MM.1S (cell line): ENCODE measurements around the gene TCHHL1.
A peak's percentile ranks its signal among the peaks of the same experiment; 100 is the strongest.

Experiments
- DNase-seq: peaks from one replicate; pipeline ENCODE4 v3.0.0-alpha.2; 2015
- H2AFZ ChIP-seq: fragments of 300-600 bp; sonication (generic); 2 replicates; pipeline ENCODE4 v1.6.0; 2016; ENCODE audit warnings: antibody characterized with exemption, low read length
- H3F3A ChIP-seq: fragments of 300-600 bp; sonication (generic); 2 replicates; pipeline ENCODE4 v1.6.1; 2016; ENCODE audit warnings: mild to moderate bottlenecking, antibody characterized with exemption, low read length, moderate library complexity, mixed read lengths; ENCODE audit not compliant: insufficient read depth
- H3K27ac ChIP-seq: fragments of 300-600 bp; sonication (generic); 2 replicates; pipeline ENCODE4 v1.5.1; 2016; ENCODE audit warnings: mild to moderate bottlenecking, low read length
- H3K27me3 ChIP-seq: fragments of 300-600 bp; sonication (generic); replicated peaks from 2 replicates; pipeline ENCODE4 v1.6.0; 2016; ENCODE audit warnings: low read length; ENCODE audit not compliant: insufficient read depth
- H3K36me3 ChIP-seq: fragments of 300-600 bp; sonication (generic); replicated peaks from 2 replicates; pipeline ENCODE4 v1.6.1; 2016; ENCODE audit warnings: mild to moderate bottlenecking, low read length, mixed read lengths; ENCODE audit not compliant: insufficient read depth
- H3K4me1 ChIP-seq: fragments of 300-600 bp; sonication (generic); 2 replicates; pipeline ENCODE4 v1.6.1; 2016; ENCODE audit warnings: low read length, mixed read lengths
- H3K4me2 ChIP-seq: fragments of 300-600 bp; sonication (generic); 2 replicates; pipeline ENCODE4 v1.6.0; 2016; ENCODE audit warnings: low read depth, low read length
- H3K4me3 ChIP-seq: fragments of 300-600 bp; sonication (generic); 2 replicates; pipeline ENCODE4 v1.5.1; 2016; ENCODE audit warnings: low read length, mixed read lengths
- H3K79me2 ChIP-seq: fragments of 300-600 bp; sonication (generic); 2 replicates; pipeline ENCODE4 v1.6.1; 2016; ENCODE audit warnings: mixed run types, low read length, mixed read lengths
- H3K9ac ChIP-seq: fragments of 300-600 bp; sonication (generic); 2 replicates; pipeline ENCODE4 v1.6.1; 2016; ENCODE audit warnings: low read length, mixed read lengths
- H3K9me2 ChIP-seq: fragments of 300-600 bp; sonication (generic); replicated peaks from 2 replicates; pipeline ENCODE4 v1.6.1; 2016; ENCODE audit warnings: mild to moderate bottlenecking, low read length, mixed read lengths; ENCODE audit not compliant: insufficient read depth
- H3K9me3 ChIP-seq: fragments of 300-600 bp; sonication (generic); replicated peaks from 2 replicates; pipeline ENCODE4 v1.6.1; 2016; ENCODE audit warnings: mild to moderate bottlenecking, low read length, mixed read lengths; ENCODE audit not compliant: insufficient read depth
- H4K20me1 ChIP-seq: fragments of 300-600 bp; sonication (generic); 2 replicates; pipeline ENCODE4 v1.6.1; 2016; ENCODE audit warnings: mild to moderate bottlenecking, low read length, moderate library complexity, mixed read lengths; ENCODE audit not compliant: insufficient read depth
- EZH2 ChIP-seq: fragments of 300-600 bp; sonication (generic); optimal IDR thresholded peaks from 2 replicates; pipeline ENCODE3; 2017; ENCODE audit warnings: low read depth, mild to moderate bottlenecking, antibody characterized with exemption, low read length, mixed read lengths
- EZH2phosphoT487 ChIP-seq: fragments of 300-600 bp; sonication (generic); IDR thresholded peaks from 2 replicates; pipeline ENCODE4 v1.6.1; 2018; ENCODE audit warnings: antibody characterized with exemption, low read length
- TF ChIP-seq, protein P1 (sequence below): fragments of 300-600 bp; sonication (generic); IDR thresholded peaks from 2 replicates; pipeline ENCODE4 v1.5.1; 2016; ENCODE audit warnings: antibody characterized with exemption, low read length, mixed read lengths

The TCHHL1 gene

DNA sequence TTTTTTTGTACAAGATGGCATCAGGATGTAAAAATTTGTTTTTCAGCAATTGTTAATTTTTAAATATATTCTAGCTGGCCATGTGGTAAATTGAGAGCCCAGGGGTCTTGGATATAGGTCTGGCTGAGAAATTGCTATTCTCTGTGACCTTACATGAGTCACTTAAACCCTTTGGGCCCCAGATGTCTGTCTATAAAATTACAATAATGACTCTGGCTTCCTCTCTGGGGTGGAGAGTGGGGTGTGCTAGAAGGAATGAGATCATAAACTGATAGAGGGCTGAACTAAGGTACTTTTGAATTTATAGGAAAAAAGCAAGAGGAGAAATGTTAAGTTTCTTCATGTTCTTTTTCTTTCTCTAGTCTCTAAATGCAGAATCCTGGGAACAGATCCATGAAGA lies 38.8 kb upstream of the TCHHL1 start:
- Histone ChIP-seq H3K36me3 (no peaks in the 10 kb centered on the region), H2AFZ (no peak overlapping the region), H3K9me2 (no peaks in the 10 kb centered on the region), H3K27me3 (no peaks in the 10 kb centered on the region), H3K9ac (no peak overlapping the region), H3K27ac (no peak overlapping the region), H3K4me3 (no peak overlapping the region), H3K79me2 (no peaks in the 10 kb centered on the region), H4K20me1 (no peaks in the 10 kb centered on the region), H3K4me1 (peaks cover 17% of the 10 kb centered on the region), H3K4me2 (no peak overlapping the region), H3F3A (peaks cover 5% of the 10 kb centered on the region; the same call in 1 of the 2 replicates), H3K9me3 (no peaks in the 10 kb centered on the region)
- no peak for DNase-seq
- TF ChIP-seq EZH2 (no peak), EZH2phosphoT487 (no peak)
- TF ChIP-seq, protein P1, sequence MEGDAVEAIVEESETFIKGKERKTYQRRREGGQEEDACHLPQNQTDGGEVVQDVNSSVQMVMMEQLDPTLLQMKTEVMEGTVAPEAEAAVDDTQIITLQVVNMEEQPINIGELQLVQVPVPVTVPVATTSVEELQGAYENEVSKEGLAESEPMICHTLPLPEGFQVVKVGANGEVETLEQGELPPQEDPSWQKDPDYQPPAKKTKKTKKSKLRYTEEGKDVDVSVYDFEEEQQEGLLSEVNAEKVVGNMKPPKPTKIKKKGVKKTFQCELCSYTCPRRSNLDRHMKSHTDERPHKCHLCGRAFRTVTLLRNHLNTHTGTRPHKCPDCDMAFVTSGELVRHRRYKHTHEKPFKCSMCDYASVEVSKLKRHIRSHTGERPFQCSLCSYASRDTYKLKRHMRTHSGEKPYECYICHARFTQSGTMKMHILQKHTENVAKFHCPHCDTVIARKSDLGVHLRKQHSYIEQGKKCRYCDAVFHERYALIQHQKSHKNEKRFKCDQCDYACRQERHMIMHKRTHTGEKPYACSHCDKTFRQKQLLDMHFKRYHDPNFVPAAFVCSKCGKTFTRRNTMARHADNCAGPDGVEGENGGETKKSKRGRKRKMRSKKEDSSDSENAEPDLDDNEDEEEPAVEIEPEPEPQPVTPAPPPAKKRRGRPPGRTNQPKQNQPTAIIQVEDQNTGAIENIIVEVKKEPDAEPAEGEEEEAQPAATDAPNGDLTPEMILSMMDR, result no peak

DNA sequence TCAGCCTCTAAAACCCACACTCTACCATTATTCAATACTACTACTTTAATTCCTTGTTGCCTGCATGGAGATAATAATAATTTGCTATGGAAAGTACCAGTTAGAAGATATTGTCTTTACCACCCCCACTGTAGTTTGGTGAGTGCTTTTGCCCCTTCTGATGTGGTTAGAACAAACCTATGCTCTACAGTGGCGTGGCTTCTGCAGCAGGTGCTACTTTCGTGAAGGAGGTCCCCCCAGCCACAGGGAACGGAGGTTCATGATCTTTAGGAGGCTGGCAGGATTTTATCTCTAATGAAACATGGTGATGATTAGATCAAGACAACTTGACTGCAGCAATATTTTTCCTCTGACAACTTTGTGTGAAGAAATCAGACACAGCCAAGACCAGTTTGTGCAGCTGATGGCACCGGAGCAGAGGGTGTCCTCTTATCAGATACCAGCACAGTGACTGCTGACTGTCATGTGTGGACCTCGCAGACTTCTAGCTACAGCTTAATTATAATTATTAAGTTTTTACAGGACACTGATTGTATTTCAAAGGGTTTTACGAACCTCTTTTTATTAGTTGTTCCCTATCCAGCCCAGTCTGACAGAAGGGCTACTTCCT lies 37.1 kb upstream of the TCHHL1 start:
- Histone ChIP-seq H3K4me3 (no peak overlapping the region), H2AFZ (peak overlapping the region; percentile 12; the same call in 1 of the 2 replicates), H3K36me3 (no peaks in the 10 kb centered on the region), H3K9me3 (no peaks in the 10 kb centered on the region), H3K9ac (no peak overlapping the region), H3K4me1 (peaks cover 17% of the 10 kb centered on the region), H3K27me3 (no peaks in the 10 kb centered on the region), H3K4me2 (peak overlapping the region; percentile 35), H3K27ac (peak overlapping the region; percentile 5; the same call in 1 of the 2 replicates), H3K9me2 (no peaks in the 10 kb centered on the region), H3K79me2 (no peaks in the 10 kb centered on the region), H3F3A (peaks cover 5% of the 10 kb centered on the region; the same call in 1 of the 2 replicates), H4K20me1 (no peaks in the 10 kb centered on the region)
- TF ChIP-seq EZH2phosphoT487 (no peak), EZH2 (no peak)
- TF ChIP-seq, protein P1, result no peak
- DNase-seq, result peak; percentile 92

DNA sequence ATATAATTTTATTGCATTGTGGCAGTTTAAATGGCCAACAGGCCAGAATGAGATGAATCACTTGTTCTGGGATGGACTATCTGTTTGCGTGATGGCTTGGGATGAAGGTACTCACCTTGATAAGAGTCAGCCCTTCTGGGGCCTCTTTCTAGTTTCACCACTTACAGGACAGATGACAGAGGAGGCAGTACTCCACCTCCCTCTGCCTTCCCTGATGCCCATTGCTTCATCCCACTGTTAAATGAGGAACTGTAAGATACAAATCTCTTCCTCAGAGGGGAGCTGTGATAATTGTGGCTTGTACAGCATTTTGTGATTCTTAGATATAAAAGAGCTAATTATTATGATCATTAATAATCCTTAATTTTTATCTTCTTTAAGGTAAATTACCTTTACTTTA lies 30.1 kb upstream of the TCHHL1 start:
- H3K4me2 ChIP-seq, result no peak overlapping the region
- H2AFZ ChIP-seq, result no peak overlapping the region
- no peak for DNase-seq
- H3K27ac ChIP-seq, result no peak overlapping the region
- H3F3A ChIP-seq, result no peaks in the 10 kb centered on the region
- no peaks in the 10 kb centered on the region for H3K79me2 ChIP-seq
- TF ChIP-seq, protein P1, result no peak
- no peak for TF ChIP-seq EZH2phosphoT487
- TF ChIP-seq EZH2, result no peak
- no peaks in the 10 kb centered on the region for H4K20me1 ChIP-seq
- no peaks in the 10 kb centered on the region for H3K9me2 ChIP-seq
- H3K4me3 ChIP-seq, result no peak overlapping the region
- H3K9me3 ChIP-seq, result no peaks in the 10 kb centered on the region
- peaks cover 4% of the 10 kb centered on the region; the same call in 1 of the 2 replicates for H3K27me3 ChIP-seq
- H3K4me1 ChIP-seq, result no peaks in the 10 kb centered on the region
- no peak overlapping the region for H3K9ac ChIP-seq
- no peaks in the 10 kb centered on the region for H3K36me3 ChIP-seq
